Uterus (tissue), 2 donors: ENCODE measurements around the gene KIF11.

Source experiments
- POLR2A ChIP-seq, 2 donors: fragments of 450-650 bp; IDR thresholded peaks; one replicate each; pipeline ENCODE4 v1.6.1; 2016; ENCODE audit warnings: antibody characterized with exemption in 2 of 2, mild to moderate bottlenecking in 1 of 2, moderate library complexity in 1 of 2
- TF ChIP-seq, protein P1 (sequence below), 4 experiments: fragments of 200-600 bp in 2 of 4; fragments of 450-650 bp in 2 of 4; sonication (generic) in 2 of 4; IDR thresholded peaks; one replicate each; pipeline ENCODE4 v1.5.1; 2016 to 2019; ENCODE audit warnings: antibody characterized with exemption in 4 of 4, mild to moderate bottlenecking in 2 of 4, moderate library complexity in 1 of 4

GRCh38 chr10:92699518-92700381 lies 106.8 kb downstream of the KIF11 start:
- TF ChIP-seq, protein P1, sequence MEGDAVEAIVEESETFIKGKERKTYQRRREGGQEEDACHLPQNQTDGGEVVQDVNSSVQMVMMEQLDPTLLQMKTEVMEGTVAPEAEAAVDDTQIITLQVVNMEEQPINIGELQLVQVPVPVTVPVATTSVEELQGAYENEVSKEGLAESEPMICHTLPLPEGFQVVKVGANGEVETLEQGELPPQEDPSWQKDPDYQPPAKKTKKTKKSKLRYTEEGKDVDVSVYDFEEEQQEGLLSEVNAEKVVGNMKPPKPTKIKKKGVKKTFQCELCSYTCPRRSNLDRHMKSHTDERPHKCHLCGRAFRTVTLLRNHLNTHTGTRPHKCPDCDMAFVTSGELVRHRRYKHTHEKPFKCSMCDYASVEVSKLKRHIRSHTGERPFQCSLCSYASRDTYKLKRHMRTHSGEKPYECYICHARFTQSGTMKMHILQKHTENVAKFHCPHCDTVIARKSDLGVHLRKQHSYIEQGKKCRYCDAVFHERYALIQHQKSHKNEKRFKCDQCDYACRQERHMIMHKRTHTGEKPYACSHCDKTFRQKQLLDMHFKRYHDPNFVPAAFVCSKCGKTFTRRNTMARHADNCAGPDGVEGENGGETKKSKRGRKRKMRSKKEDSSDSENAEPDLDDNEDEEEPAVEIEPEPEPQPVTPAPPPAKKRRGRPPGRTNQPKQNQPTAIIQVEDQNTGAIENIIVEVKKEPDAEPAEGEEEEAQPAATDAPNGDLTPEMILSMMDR (IDR thresholded peaks at IDR 0.05) = no peak
- TF ChIP-seq POLR2A (IDR thresholded peaks at IDR 0.05) = no peak
